SU-DHL-6 (cell line): ENCODE measurements around the gene U2AF1L4.

ENCODE experiments used
- CTCF ChIP-seq: fragments of 200-600 bp; sonication (generic); IDR thresholded peaks from one replicate; pipeline ENCODE4 v1.5.1; 2017; ENCODE audit warnings: antibody characterized with exemption, mild to moderate bottlenecking, low read length, moderate library complexity; ENCODE audit not compliant: insufficient read depth, poor library complexity, severe bottlenecking
- EZH2phosphoT487 ChIP-seq: fragments of 200-600 bp; sonication (generic), shearing (Covaris generic); conservative IDR thresholded peaks from 2 replicates; pipeline ENCODE4 v1.6.1; 2018; ENCODE audit warnings: mild to moderate bottlenecking, antibody characterized with exemption, low read length, moderate library complexity, mixed read lengths

- TF ChIP-seq CTCF (no peak), EZH2phosphoT487 (no peak)
Measured at GRCh38 chr19:35766571-35767104, 21.4 kb upstream of the U2AF1L4 start.
